HL-60 (cell line): ENCODE results near the gene SVEP1.

Experiments
- DNase-seq, 2 experiments: peaks; one replicate each; pipeline ENCODE4 v3.0.0-alpha.2; 2010 to 2020; ENCODE audit warnings: low read depth in 1 of 2, low spot score in 1 of 2
- H3K27ac ChIP-seq: fragments of 250-450 bp; sonication (Bioruptor Pico); replicated peaks from 2 replicates; pipeline ENCODE4 v1.5.1; 2020; ENCODE audit warnings: mild to moderate bottlenecking, moderate library complexity
- H3K27me3 ChIP-seq: fragments of 250-450 bp; sonication (Bioruptor Pico); 2 replicates; pipeline ENCODE4 v1.5.1; 2021; ENCODE audit warnings: mild to moderate bottlenecking, moderate library complexity; ENCODE audit not compliant: insufficient read depth, poor library complexity, severe bottlenecking
- H3K4me3 ChIP-seq: replicated peaks from 2 replicates; pipeline ENCODE4 v1.5.1; 2011; ENCODE audit warnings: mild to moderate bottlenecking, control low read depth, low read length; ENCODE audit not compliant: insufficient read depth
- GABPA ChIP-seq: IDR thresholded peaks from 2 replicates; pipeline ENCODE4 v1.6.1; 2012; ENCODE audit warnings: low read depth
- POLR2AphosphoS5 ChIP-seq: IDR thresholded peaks from 2 replicates; pipeline ENCODE4 v1.6.1; 2012; ENCODE audit warnings: low read depth
- SPI1 ChIP-seq: IDR thresholded peaks from 2 replicates; pipeline ENCODE4 v1.6.1; 2012; ENCODE audit warnings: low read depth, mild to moderate bottlenecking, borderline replicate concordance
- TF ChIP-seq, protein P1 (sequence below): IDR thresholded peaks from 2 replicates; pipeline ENCODE4 v1.6.1; 2012; ENCODE audit warnings: low read depth; ENCODE audit not compliant: insufficient replicate concordance
- TF ChIP-seq, protein P2 (sequence below): IDR thresholded peaks from one replicate; pipeline ENCODE4 v1.5.1; 2011; ENCODE audit warnings: low read length, control low read depth, inconsistent platforms; ENCODE audit not compliant: insufficient read depth

The SVEP1 gene

DNA sequence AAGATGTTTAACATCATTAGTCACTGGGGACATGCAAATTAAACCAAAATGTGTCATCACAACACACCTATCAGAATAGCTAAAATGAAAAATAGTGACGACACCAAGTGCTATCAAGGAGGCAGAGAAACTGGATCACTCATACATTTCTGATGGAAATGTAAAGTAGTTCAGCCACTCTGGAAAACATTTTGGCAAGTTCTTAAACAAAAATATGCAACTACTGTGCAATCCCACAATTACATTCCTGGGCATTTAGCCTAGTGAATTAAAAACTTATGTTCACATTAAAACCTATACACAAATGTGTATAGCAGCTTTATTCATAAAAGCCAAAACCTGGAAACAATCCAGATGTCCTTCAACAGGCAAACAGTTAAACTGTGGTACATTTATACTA is 53.1 kb downstream of the SVEP1 start:
- no peaks in the 10 kb centered on the region for H3K27me3 ChIP-seq
- TF ChIP-seq, protein P1, sequence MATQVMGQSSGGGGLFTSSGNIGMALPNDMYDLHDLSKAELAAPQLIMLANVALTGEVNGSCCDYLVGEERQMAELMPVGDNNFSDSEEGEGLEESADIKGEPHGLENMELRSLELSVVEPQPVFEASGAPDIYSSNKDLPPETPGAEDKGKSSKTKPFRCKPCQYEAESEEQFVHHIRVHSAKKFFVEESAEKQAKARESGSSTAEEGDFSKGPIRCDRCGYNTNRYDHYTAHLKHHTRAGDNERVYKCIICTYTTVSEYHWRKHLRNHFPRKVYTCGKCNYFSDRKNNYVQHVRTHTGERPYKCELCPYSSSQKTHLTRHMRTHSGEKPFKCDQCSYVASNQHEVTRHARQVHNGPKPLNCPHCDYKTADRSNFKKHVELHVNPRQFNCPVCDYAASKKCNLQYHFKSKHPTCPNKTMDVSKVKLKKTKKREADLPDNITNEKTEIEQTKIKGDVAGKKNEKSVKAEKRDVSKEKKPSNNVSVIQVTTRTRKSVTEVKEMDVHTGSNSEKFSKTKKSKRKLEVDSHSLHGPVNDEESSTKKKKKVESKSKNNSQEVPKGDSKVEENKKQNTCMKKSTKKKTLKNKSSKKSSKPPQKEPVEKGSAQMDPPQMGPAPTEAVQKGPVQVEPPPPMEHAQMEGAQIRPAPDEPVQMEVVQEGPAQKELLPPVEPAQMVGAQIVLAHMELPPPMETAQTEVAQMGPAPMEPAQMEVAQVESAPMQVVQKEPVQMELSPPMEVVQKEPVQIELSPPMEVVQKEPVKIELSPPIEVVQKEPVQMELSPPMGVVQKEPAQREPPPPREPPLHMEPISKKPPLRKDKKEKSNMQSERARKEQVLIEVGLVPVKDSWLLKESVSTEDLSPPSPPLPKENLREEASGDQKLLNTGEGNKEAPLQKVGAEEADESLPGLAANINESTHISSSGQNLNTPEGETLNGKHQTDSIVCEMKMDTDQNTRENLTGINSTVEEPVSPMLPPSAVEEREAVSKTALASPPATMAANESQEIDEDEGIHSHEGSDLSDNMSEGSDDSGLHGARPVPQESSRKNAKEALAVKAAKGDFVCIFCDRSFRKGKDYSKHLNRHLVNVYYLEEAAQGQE, result no peak
- no peak for TF ChIP-seq SPI1
- TF ChIP-seq POLR2AphosphoS5, result no peak
- no peak for TF ChIP-seq GABPA
- TF ChIP-seq, protein P2, sequence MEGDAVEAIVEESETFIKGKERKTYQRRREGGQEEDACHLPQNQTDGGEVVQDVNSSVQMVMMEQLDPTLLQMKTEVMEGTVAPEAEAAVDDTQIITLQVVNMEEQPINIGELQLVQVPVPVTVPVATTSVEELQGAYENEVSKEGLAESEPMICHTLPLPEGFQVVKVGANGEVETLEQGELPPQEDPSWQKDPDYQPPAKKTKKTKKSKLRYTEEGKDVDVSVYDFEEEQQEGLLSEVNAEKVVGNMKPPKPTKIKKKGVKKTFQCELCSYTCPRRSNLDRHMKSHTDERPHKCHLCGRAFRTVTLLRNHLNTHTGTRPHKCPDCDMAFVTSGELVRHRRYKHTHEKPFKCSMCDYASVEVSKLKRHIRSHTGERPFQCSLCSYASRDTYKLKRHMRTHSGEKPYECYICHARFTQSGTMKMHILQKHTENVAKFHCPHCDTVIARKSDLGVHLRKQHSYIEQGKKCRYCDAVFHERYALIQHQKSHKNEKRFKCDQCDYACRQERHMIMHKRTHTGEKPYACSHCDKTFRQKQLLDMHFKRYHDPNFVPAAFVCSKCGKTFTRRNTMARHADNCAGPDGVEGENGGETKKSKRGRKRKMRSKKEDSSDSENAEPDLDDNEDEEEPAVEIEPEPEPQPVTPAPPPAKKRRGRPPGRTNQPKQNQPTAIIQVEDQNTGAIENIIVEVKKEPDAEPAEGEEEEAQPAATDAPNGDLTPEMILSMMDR, result no peak
- H3K27ac ChIP-seq, result no peak overlapping the region
- H3K4me3 ChIP-seq, result no peak overlapping the region
- no peak for DNase-seq

DNA sequence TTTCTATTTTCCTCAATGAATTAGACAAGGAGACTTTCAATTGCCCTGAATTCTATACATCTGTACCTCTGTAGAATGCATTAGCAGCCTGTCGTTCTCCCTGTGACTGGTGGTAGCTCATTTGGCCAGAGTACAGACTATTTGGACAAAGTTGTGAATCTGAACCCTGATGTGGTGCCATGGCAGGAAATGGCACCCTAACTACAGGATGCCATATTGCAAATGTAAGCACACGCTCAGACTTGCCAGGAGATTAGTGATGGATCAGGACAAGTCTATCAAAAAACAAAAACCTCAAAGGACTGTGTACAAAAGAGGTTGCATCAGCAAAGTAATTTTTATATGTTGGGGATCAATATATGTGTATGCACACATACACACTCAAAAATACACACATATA is 58.3 kb downstream of the SVEP1 start:
- TF ChIP-seq, protein P1, result no peak
- TF ChIP-seq SPI1, result no peak
- TF ChIP-seq POLR2AphosphoS5, result no peak
- TF ChIP-seq, protein P2, result no peak
- TF ChIP-seq GABPA, result no peak
- DNase-seq, result no peak
- Histone ChIP-seq H3K4me3 (no peak overlapping the region), H3K27ac (no peak overlapping the region), H3K27me3 (no peaks in the 10 kb centered on the region)

DNA sequence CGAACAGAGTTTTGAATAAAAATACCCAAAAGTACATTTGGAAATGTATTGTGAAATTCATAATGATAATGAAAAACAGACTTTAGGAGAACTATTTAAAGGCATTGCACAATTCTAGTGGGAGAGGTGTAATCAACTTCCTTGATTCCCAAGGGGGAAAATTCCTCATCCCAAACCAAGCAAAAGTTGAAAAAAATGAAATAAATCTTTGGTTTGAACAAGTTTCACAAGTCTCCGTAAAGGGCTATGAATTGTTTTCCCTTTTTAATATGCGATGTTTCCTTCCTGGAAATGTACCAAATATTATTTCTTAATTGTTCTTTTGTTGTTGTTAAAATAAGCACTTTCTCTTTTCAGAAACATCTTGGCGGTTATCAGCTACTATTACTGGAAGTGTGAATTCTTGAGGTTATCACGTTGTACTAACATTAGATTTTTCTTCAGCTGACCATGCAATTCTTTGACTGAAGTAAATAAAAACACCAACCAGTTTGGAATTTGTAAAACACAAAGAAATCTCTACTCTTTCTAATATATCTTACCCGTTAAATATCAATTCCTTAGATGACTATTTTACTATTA is 59.3 kb downstream of the SVEP1 start:
- H3K27ac ChIP-seq, result no peak overlapping the region
- no peak for DNase-seq
- TF ChIP-seq, protein P1, result no peak
- TF ChIP-seq GABPA (no peak), SPI1 (no peak)
- no peaks in the 10 kb centered on the region for H3K27me3 ChIP-seq
- no peak overlapping the region for H3K4me3 ChIP-seq
